Natural killer cell (primary cell): ENCODE data around the gene PCGF3. TPM values are rescaled to one million over a fixed set of nuclear protein-coding genes. Genes with fewer than 3 reads are reported as not detected.

ENCODE experiments used
- ATAC-seq, 3 donors: fragments of 150-1000 bp in 2 of 3; fragments of 200-7000 bp in 1 of 3; cut with Tn5 transposase; 1 replicate in 1 of 3; 2 replicates in 2 of 3; pipeline ENCODE4 v1.10.0; 2021; ENCODE audit warnings: mild to moderate bottlenecking in 2 of 3, moderate library complexity in 2 of 3
- DNase-seq, 2 donors: peaks; one replicate each; pipeline versions ENCODE4 v3.0.0 to v3.0.0-alpha.2; 2013 to 2021; ENCODE audit warnings: mixed read lengths in 1 of 2
- H3K27ac ChIP-seq: one replicate; pipeline ENCODE4 v1.5.1; 2013; ENCODE audit warnings: mild to moderate bottlenecking, low read length
- H3K27me3 ChIP-seq: one replicate; pipeline ENCODE4 v1.6.1; 2013; ENCODE audit warnings: low read length; ENCODE audit not compliant: control insufficient read depth, insufficient read depth
- H3K36me3 ChIP-seq: one replicate; pipeline ENCODE4 v1.6.1; 2013; ENCODE audit warnings: low read length; ENCODE audit not compliant: control insufficient read depth, insufficient read depth
- H3K4me1 ChIP-seq: one replicate; pipeline ENCODE4 v1.6.1; 2013; ENCODE audit warnings: low read length; ENCODE audit not compliant: control insufficient read depth, insufficient read depth
- H3K4me3 ChIP-seq: one replicate; pipeline ENCODE4 v1.5.1; 2013; ENCODE audit warnings: low read length
- H3K9me3 ChIP-seq: one replicate; pipeline ENCODE4 v1.6.1; 2013; ENCODE audit warnings: low read length; ENCODE audit not compliant: control insufficient read depth, insufficient read depth
- H3K27ac Mint-ChIP-seq, 2 donors: one replicate each; pipeline ENCODE4 v1.8.0; 2022; ENCODE audit warnings: mild to moderate bottlenecking in 2 of 2, mixed read lengths in 2 of 2, moderate library complexity in 1 of 2
- H3K27me3 Mint-ChIP-seq, 2 donors: one replicate each; pipeline ENCODE4 v1.8.0; 2022; ENCODE audit warnings: low read depth in 2 of 2, mixed read lengths in 2 of 2
- H3K36me3 Mint-ChIP-seq: one replicate; pipeline ENCODE4 v1.8.0; 2022; ENCODE audit warnings: mixed read lengths
- H3K4me1 Mint-ChIP-seq, 2 donors: one replicate each; pipeline ENCODE4 v1.8.0; 2022; ENCODE audit warnings: mixed read lengths in 2 of 2
- H3K4me3 Mint-ChIP-seq: one replicate; pipeline ENCODE4 v1.8.0; 2022; ENCODE audit warnings: mild to moderate bottlenecking, moderate library complexity, mixed read lengths
- H3K9me3 Mint-ChIP-seq, 2 donors: one replicate each; pipeline ENCODE4 v1.8.0; 2022; ENCODE audit warnings: mixed read lengths in 2 of 2
- WGBS: methylation state at CpG from one replicate; pipeline ENCODE4 v1.1.7; 2013; ENCODE audit warnings: missing lambda C conversion rate; ENCODE audit not compliant: insufficient coverage; 5-methylcytosine and 5-hydroxymethylcytosine counted together
- intact Hi-C: fragments of 100-400 bp; cut with micrococcal nuclease; formaldehyde crosslinking; loops from one replicate; pipeline ENCODE4 v1.14.2; 2022
- total RNA-seq, 4 donors: library from RNA; stranded (reverse); fragments of 120-200 nt in 1 of 4; gene quantifications; one replicate each; pipeline versions ENCODE4 v1.2.3 to v1.2.4, GENCODE V29; 2013 to 2022
- TF ChIP-seq, protein P1 (sequence below): fragments of 200-600 bp; IDR thresholded peaks from one replicate; pipeline ENCODE4 v1.8.0; 2022; ENCODE audit warnings: antibody characterized with exemption

Gene PCGF3
- total RNA-seq, 3 donors from 2014 or later (not counting 1 experiment from before 2014, with no cell fraction given): 71.2 to 101 (median 97.2) TPM

GRCh38 chr4:788006-788635 lies 82.5 kb downstream of the PCGF3 start:
- no peak overlapping the region for H3K27ac Mint-ChIP-seq
- H3K27me3 Mint-ChIP-seq: peaks cover 32 to 41% of the 10 kb centered on the region in 2 donors
- Histone ChIP-seq H3K4me1 (peaks cover 10% of the 10 kb centered on the region), H3K27ac (no peak overlapping the region), H3K9me3 (no peaks in the 10 kb centered on the region), H3K27me3 (peaks cover 19% of the 10 kb centered on the region), H3K4me3 (no peak overlapping the region), H3K36me3 (no peaks in the 10 kb centered on the region)
- no peak for ATAC-seq
- no peaks in the 10 kb centered on the region for H3K36me3 Mint-ChIP-seq
- no peak overlapping the region for H3K4me3 Mint-ChIP-seq
- TF ChIP-seq, protein P1, sequence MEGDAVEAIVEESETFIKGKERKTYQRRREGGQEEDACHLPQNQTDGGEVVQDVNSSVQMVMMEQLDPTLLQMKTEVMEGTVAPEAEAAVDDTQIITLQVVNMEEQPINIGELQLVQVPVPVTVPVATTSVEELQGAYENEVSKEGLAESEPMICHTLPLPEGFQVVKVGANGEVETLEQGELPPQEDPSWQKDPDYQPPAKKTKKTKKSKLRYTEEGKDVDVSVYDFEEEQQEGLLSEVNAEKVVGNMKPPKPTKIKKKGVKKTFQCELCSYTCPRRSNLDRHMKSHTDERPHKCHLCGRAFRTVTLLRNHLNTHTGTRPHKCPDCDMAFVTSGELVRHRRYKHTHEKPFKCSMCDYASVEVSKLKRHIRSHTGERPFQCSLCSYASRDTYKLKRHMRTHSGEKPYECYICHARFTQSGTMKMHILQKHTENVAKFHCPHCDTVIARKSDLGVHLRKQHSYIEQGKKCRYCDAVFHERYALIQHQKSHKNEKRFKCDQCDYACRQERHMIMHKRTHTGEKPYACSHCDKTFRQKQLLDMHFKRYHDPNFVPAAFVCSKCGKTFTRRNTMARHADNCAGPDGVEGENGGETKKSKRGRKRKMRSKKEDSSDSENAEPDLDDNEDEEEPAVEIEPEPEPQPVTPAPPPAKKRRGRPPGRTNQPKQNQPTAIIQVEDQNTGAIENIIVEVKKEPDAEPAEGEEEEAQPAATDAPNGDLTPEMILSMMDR: no peak
- intact Hi-C loops: no loop called here
- H3K4me1 Mint-ChIP-seq: peaks cover 11 to 14% of the 10 kb centered on the region in 2 donors
- 86% methylated on average over 18 of the region's 19 CpGs for WGBS
- no peaks in the 10 kb centered on the region for H3K9me3 Mint-ChIP-seq
- no peak for DNase-seq

DNA sequence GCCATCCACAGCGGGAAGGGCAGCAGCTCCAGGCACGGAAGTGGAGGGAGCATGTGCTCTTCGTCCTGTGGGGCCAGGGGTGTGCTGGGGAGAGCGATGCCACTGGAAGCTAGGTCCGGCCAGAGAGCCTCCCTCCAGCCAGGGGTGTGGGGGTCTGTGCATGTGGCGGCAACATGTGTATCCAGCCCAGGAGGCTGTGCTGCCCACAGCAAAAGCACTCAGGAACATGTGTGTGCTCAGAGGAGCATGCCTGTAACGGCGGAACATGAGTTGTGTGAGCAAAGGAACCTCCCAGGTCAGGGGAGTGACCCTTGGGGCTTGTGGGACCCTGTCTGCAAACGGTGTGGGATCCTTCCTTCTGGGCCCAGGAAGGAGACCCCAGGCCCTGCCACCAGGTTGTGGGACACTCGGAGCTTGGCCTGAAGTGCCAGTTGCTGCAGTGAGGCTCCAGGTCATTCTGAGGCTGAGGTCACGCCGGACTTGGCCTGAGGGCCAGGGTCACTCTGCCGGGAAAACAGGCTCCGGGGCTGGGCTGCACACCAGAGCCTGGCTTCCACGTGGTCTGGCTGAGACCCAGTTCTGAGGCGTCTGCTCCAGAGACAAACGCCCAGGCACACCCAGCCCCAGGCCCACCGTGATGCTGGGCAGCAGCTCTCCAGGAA lies 83.1 kb downstream of the PCGF3 start:
- H3K27me3 Mint-ChIP-seq: peaks cover 37 to 44% of the 10 kb centered on the region in 2 donors
- peaks cover 11 to 14% of the 10 kb centered on the region in 2 donors for H3K4me1 Mint-ChIP-seq
- Histone ChIP-seq H3K27me3 (peaks cover 26% of the 10 kb centered on the region), H3K4me3 (no peak overlapping the region), H3K27ac (no peak overlapping the region), H3K36me3 (no peaks in the 10 kb centered on the region), H3K4me1 (peaks cover 10% of the 10 kb centered on the region), H3K9me3 (no peaks in the 10 kb centered on the region)
- no peak for ATAC-seq
- 81% methylated on average over 18 of the region's 18 CpGs for WGBS
- no peak for DNase-seq
- intact Hi-C loops: no loop called here
- no peak overlapping the region for H3K27ac Mint-ChIP-seq
- H3K4me3 Mint-ChIP-seq: no peak overlapping the region
- H3K36me3 Mint-ChIP-seq: no peaks in the 10 kb centered on the region
- H3K9me3 Mint-ChIP-seq: no peaks in the 10 kb centered on the region
- TF ChIP-seq, protein P1: no peak

DNA sequence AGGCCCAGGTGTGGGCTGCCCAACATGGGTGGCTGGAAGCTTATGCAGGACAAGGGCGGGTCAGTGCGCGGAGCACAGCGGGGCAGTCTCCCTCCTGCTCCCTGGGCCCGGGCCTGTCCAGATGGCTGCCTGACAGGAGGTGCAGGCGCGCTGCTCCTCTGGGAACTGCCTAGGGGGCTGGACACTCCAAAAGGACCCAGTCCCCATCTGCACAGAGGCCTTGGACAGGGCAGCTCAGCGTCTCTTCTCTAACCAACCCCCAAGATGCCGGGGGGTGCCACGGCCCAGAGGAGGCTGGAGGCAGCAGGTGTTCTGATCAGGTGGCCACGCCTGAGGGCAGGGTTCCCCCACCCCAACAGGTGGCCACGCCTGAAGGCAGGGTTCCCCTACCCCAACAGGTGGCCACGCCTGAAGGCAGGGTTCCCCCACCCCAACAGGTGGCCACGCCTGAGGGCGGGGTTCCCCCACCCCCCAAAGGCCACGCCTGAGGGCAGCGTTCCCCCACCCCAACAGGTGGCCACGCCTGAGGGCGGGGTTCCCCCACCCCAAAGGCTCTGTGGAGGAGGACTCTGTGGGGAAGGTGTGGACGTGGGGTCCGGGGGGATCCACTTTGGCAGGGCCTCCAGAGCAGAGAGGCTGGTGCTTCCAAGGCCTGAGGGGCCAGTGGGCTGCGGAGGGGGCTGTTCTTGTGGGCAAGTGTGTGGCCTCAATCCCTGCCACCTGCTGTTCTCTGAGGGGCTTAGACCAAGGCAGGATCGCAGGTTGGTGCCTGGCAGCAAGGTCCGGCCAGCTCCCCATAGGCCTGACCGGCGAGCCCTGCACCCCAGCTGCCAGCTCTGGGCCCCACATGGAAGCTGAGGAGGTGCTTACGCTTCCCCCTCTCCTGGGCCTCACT lies 84.2 kb downstream of the PCGF3 start:
- no peak for ATAC-seq
- TF ChIP-seq, protein P1: no peak
- Histone ChIP-seq H3K27me3 (peaks cover 30% of the 10 kb centered on the region), H3K27ac (no peak overlapping the region), H3K4me1 (peaks cover 18% of the 10 kb centered on the region), H3K9me3 (no peaks in the 10 kb centered on the region), H3K36me3 (no peaks in the 10 kb centered on the region), H3K4me3 (no peak overlapping the region)
- Mint-ChIP-seq H3K27ac (no peak overlapping the region), H3K4me3 (no peak overlapping the region), H3K9me3 (no peaks in the 10 kb centered on the region), H3K36me3 (no peaks in the 10 kb centered on the region), H3K4me1 (peaks cover 8 to 11% of the 10 kb centered on the region in 2 donors), H3K27me3 (peaks cover 38 to 46% of the 10 kb centered on the region in 2 donors)
- intact Hi-C loops: no loop called here
- 87% methylated on average over 23 of the region's 27 CpGs for WGBS
- no peak for DNase-seq
